ENCODE measurements around the gene TNFSF13B. TPM values are rescaled to one million over a fixed set of nuclear protein-coding genes. Genes with fewer than 3 reads are reported as not detected.

The TNFSF13B gene
- total RNA-seq, 1 experiment from 2014 or later = 1.4 TPM

DNA sequence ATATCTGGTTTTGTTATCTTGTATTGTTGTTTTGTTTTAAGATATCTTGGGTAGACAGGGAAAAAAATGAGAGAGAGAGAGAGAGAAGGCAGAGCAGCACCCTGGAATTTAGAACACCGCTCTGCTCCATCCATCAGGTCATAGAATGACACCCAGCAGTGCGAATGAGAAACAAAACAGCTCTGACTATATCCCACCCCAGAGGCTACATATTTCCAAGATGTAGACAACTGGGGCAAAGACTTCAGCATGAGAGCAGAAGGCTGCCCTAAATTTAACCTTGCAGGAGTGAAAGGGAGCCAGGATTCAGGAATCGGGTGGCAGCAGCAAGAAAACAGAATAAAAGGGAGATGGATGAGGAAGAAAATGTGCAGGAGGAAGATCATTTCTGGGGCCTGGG, 46.5 kb downstream of the TNFSF13B start:
- CTCF ChIA-PET = no interaction called here
- TF ChIP-seq REST (IDR thresholded peaks at IDR 0.05; ENCODE audit: insufficient read depth in 1 of 2, low read depth in 2 of 2, low read length in 1 of 2) (no peak), POLR2AphosphoS5 (IDR thresholded peaks at IDR 0.05; ENCODE audit: low read depth, low read length) (no peak), TCF7L2 (IDR thresholded peaks at IDR 0.05; ENCODE audit: low read depth, low read length) (no peak), SIN3A (IDR thresholded peaks at IDR 0.05; ENCODE audit: borderline replicate concordance, insufficient read depth, low read depth, low read length) (no peak), CTCF (IDR thresholded peaks at IDR 0.05) (no peak)
- in situ Hi-C loops (cut with HindIII; ENCODE audit: low pct_unique_long_range_greater_than_20kb, low sequenced_read_pairs) (no loop called here), intact Hi-C loops (cut with micrococcal nuclease; ENCODE audit: unreplicated experiment) (no loop called here)
- Histone ChIP-seq H3K9me3 (ENCODE audit: control insufficient read depth, insufficient read depth, low read depth, low read length) (no peaks in the 10 kb centered on the region), H3K27me3 (ENCODE audit: control insufficient read depth, insufficient read depth, low read length) (no peaks in the 10 kb centered on the region), H3K4me3 (ENCODE audit: low read depth in 2 of 2, low read length in 2 of 2) (no peak overlapping the region), H3K36me3 (ENCODE audit: control insufficient read depth, insufficient read depth, low read length) (no peaks in the 10 kb centered on the region), H3K27ac (ENCODE audit: low read length) (no peak overlapping the region), H3K4me1 (ENCODE audit: control insufficient read depth, insufficient read depth, low read length) (no peaks in the 10 kb centered on the region)
- no peak for ATAC-seq
- no peak for DNase-seq (ENCODE audit: low read depth, low spot score)
- POLR2A ChIA-PET = no interaction called here
- no TSS peak for BruUV-seq (replicated peaks)

DNA sequence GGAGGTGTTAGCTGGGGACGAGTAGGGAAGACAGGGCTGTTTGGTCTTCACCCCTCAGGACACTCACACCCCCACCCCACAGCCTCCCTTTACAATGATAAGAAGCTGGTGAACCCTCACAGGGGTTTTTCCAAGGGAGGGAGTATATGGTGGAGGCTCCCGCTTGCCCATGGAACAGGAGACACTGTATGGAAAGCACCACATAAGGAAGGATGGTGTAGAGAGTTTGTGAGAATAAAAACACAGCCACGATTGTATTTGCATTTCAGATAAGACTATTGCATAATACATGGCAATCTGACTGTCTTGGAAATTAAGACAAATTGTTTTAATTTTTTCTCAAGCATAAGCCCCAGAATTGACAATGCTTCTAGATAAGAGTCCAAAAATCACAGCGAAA, 46.9 kb downstream of the TNFSF13B start:
- TF ChIP-seq CTCF (IDR thresholded peaks at IDR 0.05) (no peak), POLR2AphosphoS5 (IDR thresholded peaks at IDR 0.05; ENCODE audit: low read depth, low read length) (no peak), SIN3A (IDR thresholded peaks at IDR 0.05; ENCODE audit: borderline replicate concordance, insufficient read depth, low read depth, low read length) (no peak), REST (IDR thresholded peaks at IDR 0.05; ENCODE audit: insufficient read depth in 1 of 2, low read depth in 2 of 2, low read length in 1 of 2) (no peak), TCF7L2 (IDR thresholded peaks at IDR 0.05; ENCODE audit: low read depth, low read length) (no peak)
- Histone ChIP-seq H3K27ac (ENCODE audit: low read length) (no peak overlapping the region), H3K9me3 (ENCODE audit: control insufficient read depth, insufficient read depth, low read depth, low read length) (no peaks in the 10 kb centered on the region), H3K4me3 (ENCODE audit: low read depth in 2 of 2, low read length in 2 of 2) (no peak overlapping the region), H3K4me1 (ENCODE audit: control insufficient read depth, insufficient read depth, low read length) (no peaks in the 10 kb centered on the region), H3K27me3 (ENCODE audit: control insufficient read depth, insufficient read depth, low read length) (no peaks in the 10 kb centered on the region), H3K36me3 (ENCODE audit: control insufficient read depth, insufficient read depth, low read length) (no peaks in the 10 kb centered on the region)
- ChIA-PET POLR2A (no interaction called here), CTCF (no interaction called here)
- in situ Hi-C loops (cut with HindIII; ENCODE audit: low pct_unique_long_range_greater_than_20kb, low sequenced_read_pairs) (no loop called here), intact Hi-C loops (cut with micrococcal nuclease; ENCODE audit: unreplicated experiment) (no loop called here)
- no peak for DNase-seq (ENCODE audit: low read depth, low spot score)
- no peak for ATAC-seq
- no TSS peak for BruUV-seq (replicated peaks)
